ENCODE data around the gene NFE2L1. TPM values are rescaled to one million over a fixed set of nuclear protein-coding genes. Genes with fewer than 3 reads are reported as not detected.

The NFE2L1 gene
- total RNA-seq, 1 experiment from 2014 or later = 135 TPM

DNA sequence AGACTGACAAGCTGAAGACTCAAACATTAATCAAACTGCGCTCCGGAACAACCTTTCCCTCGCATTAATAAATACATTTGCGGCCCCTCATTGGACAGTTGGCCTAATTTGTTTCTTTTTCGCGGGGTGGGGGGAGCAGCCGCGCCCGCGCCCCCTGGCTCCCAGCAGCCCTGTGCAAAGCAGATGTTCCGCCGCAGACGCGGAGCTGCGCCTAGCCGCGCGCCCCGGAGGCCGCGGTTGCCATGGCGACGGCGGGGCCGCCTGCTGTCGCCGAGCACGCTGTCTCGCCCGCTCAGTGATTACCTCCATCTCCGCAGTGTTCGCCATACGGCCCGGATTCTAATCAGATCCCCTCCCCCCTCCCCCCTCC lies 36.0 kb upstream of the NFE2L1 start:
- peak; percentile 68 for ATAC-seq
- Histone ChIP-seq H3K27ac (ENCODE audit: low read depth, low read length) (no peak overlapping the region), H3K9me2 (ENCODE audit: insufficient read depth) (no peaks in the 10 kb centered on the region), H3K9me3 (ENCODE audit: control insufficient read depth in 1 of 2, insufficient read depth in 1 of 2, low read depth in 1 of 2, low read length in 2 of 2) (no peaks in the 10 kb centered on the region), H3K36me3 (ENCODE audit: control insufficient read depth in 1 of 2, insufficient read depth in 2 of 2, low read length in 2 of 2) (no peaks in the 10 kb centered on the region), H2AFZ (ENCODE audit: low read depth, low read length, poor library complexity, severe bottlenecking) (peak overlapping the region; percentile 63), H3K4me2 (ENCODE audit: low read length) (peak overlapping the region; percentile 75), H3K9ac (ENCODE audit: low read length) (0 out of 2 replicates have a peak overlapping the region, but pooled peaks have one; percentile 26), H4K20me1 (ENCODE audit: insufficient read depth) (no peaks in the 10 kb centered on the region), H3K4me3 (replicated peaks in 1 of 2; ENCODE audit: low read depth in 1 of 2, low read length in 2 of 2) (peak overlapping the region in 1 of 2 experiments; percentile 44; a peak in 2 of 4 replicates), H3K79me2 (ENCODE audit: insufficient read depth, low read length) (no peaks in the 10 kb centered on the region), H3K27me3 (ENCODE audit: insufficient read depth, low read length) (no peaks in the 10 kb centered on the region), H3K4me1 (ENCODE audit: control insufficient read depth in 1 of 2, insufficient read depth in 2 of 2, low read length in 2 of 2) (peaks cover 5 to 17% of the 10 kb centered on the region in 2 experiments; a peak in 3 of 4 replicates)
- TF ChIP-seq EZH2phosphoT487 (IDR thresholded peaks at IDR 0.05; ENCODE audit: borderline replicate concordance) (no peak), EZH2 (IDR thresholded peaks at IDR 0.05) (no peak), CEBPB (IDR thresholded peaks at IDR 0.05; ENCODE audit: low read depth) (no peak), ZFX (IDR thresholded peaks at IDR 0.05) (no peak), EGR1 (IDR thresholded peaks at IDR 0.05; ENCODE audit: low read depth) (no peak), SRF (IDR thresholded peaks at IDR 0.05; ENCODE audit: low read depth) (no peak), YY1 (IDR thresholded peaks at IDR 0.05; ENCODE audit: extremely low read depth, insufficient replicate concordance, low read depth, low read length) (no peak), ELF1 (IDR thresholded peaks at IDR 0.05; ENCODE audit: borderline replicate concordance, low read depth) (no peak), SP1 (IDR thresholded peaks at IDR 0.05; ENCODE audit: low read depth) (no peak), JUND (IDR thresholded peaks at IDR 0.05) (no peak), SIN3A (IDR thresholded peaks at IDR 0.05; ENCODE audit: low read depth) (no peak), POLR2A (IDR thresholded peaks at IDR 0.05; ENCODE audit: borderline replicate concordance, extremely low read depth, insufficient read depth, insufficient read length) (no peak), POLR2AphosphoS5 (IDR thresholded peaks at IDR 0.05; ENCODE audit: low read depth, low read length) (no peak), ZNF274 (IDR thresholded peaks at IDR 0.05; ENCODE audit: low read depth, low read length) (no peak), RAD21 (IDR thresholded peaks at IDR 0.05; ENCODE audit: low read depth) (no peak)
- TF ChIP-seq, protein P1, sequence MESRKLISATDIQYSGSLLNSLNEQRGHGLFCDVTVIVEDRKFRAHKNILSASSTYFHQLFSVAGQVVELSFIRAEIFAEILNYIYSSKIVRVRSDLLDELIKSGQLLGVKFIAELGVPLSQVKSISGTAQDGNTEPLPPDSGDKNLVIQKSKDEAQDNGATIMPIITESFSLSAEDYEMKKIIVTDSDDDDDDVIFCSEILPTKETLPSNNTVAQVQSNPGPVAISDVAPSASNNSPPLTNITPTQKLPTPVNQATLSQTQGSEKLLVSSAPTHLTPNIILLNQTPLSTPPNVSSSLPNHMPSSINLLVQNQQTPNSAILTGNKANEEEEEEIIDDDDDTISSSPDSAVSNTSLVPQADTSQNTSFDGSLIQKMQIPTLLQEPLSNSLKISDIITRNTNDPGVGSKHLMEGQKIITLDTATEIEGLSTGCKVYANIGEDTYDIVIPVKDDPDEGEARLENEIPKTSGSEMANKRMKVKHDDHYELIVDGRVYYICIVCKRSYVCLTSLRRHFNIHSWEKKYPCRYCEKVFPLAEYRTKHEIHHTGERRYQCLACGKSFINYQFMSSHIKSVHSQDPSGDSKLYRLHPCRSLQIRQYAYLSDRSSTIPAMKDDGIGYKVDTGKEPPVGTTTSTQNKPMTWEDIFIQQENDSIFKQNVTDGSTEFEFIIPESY (IDR thresholded peaks at IDR 0.05; ENCODE audit: extremely low read depth, insufficient replicate concordance, low read length) = no peak
- TF ChIP-seq, protein P2, sequence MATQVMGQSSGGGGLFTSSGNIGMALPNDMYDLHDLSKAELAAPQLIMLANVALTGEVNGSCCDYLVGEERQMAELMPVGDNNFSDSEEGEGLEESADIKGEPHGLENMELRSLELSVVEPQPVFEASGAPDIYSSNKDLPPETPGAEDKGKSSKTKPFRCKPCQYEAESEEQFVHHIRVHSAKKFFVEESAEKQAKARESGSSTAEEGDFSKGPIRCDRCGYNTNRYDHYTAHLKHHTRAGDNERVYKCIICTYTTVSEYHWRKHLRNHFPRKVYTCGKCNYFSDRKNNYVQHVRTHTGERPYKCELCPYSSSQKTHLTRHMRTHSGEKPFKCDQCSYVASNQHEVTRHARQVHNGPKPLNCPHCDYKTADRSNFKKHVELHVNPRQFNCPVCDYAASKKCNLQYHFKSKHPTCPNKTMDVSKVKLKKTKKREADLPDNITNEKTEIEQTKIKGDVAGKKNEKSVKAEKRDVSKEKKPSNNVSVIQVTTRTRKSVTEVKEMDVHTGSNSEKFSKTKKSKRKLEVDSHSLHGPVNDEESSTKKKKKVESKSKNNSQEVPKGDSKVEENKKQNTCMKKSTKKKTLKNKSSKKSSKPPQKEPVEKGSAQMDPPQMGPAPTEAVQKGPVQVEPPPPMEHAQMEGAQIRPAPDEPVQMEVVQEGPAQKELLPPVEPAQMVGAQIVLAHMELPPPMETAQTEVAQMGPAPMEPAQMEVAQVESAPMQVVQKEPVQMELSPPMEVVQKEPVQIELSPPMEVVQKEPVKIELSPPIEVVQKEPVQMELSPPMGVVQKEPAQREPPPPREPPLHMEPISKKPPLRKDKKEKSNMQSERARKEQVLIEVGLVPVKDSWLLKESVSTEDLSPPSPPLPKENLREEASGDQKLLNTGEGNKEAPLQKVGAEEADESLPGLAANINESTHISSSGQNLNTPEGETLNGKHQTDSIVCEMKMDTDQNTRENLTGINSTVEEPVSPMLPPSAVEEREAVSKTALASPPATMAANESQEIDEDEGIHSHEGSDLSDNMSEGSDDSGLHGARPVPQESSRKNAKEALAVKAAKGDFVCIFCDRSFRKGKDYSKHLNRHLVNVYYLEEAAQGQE (IDR thresholded peaks at IDR 0.05; ENCODE audit: low read depth) = no peak
- POLR2A ChIA-PET = interaction anchor here (1.0 to 1.2 kb wide), 2 partner anchors 9 to 37 kb away, joined by 4 to 5 read pairs; partner anchors contain the start of gene NFE2L1
- intact Hi-C loops (cut with micrococcal nuclease) = no loop called here
- RAD21 ChIA-PET (ENCODE audit: low non-redundant PET in 1 of 2, low total read pairs in 2 of 2, uncharacterized antibody in 2 of 2, unreplicated experiment in 2 of 2) = no interaction called here
- no TSS peak for BruUV-seq (replicated peaks)
- DNase-seq (ENCODE audit: low read depth, low spot score) = no peak
- CTCF ChIA-PET = interaction anchor here (1.3 to 2.9 kb wide), 3 partner anchors 34 to 65 kb away, joined by 6 to 13 read pairs (median 6); partner anchors contain the start of gene CDK5RAP3

All from HCT116 (cell line).